ENCODE measurements around the gene SV2A. TPM values are rescaled to one million over a fixed set of nuclear protein-coding genes. Genes with fewer than 3 reads are reported as not detected.

The SV2A gene
- total and polyA plus RNA-seq, 2 donors from 2014 or later, result 2.0 to 4.5 TPM

DNA sequence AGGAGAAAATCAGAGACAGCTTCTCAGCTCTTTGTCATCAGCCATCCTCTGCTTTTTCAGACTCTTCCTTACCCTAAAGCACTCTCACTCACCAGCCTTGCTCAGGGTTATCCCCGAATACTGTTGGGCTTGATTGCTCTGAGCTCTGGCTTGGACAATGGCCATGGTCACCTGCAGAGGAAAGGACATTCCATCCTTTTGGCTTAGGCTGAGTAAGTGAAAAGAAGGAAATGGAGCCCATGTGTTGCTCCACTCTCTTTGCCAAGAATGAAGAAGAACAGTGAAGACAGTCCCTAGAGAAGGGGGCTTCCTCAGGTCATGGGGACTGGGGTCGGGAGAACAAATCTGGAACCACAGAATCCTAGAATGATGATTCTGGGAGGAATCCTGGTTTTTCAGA is 16.7 kb upstream of the SV2A start:
- H3K9me3 ChIP-seq (ENCODE audit: control insufficient read depth in 2 of 3, insufficient read depth in 1 of 3, low read length in 3 of 3), result no peaks in the 10 kb centered on the region
- FAIRE-seq, result no peak
- intact Hi-C loops (cut with DNase I), result no loop called here

DNA sequence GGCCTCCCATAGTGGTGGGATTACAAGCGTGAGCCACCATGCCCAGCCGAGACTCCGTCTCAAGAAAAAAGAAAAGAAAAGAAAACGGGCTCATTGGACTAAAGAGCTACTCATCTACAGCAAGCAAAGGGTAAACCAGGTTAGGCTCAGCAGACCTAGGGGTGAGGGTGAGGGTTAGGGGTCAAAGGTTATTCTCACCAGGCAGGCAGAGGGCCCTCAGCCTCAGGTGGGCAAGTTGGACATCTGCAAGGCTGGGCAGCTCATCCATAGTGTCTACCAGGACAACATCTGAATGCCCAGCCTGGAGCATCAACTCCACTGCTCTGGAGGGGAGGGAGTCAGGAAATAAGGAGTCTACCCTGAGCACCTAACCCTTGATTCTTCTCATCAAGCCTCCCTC is 15.6 kb upstream of the SV2A start:
- no peak overlapping the region for H3K9ac ChIP-seq (ENCODE audit: low read length in 3 of 3)
- peaks cover 0 to 18% (median 14%) of the 10 kb centered on the region in 3 donors for H3K36me3 ChIP-seq (ENCODE audit: control insufficient read depth in 2 of 3, insufficient read depth in 3 of 3, low read length in 3 of 3)
- H3K27me3 ChIP-seq (ENCODE audit: control insufficient read depth, insufficient read depth, low read length), result no peaks in the 10 kb centered on the region
- peak in 1 of 5 donors; percentile 31 for DNase-seq
- H3K4me3 ChIP-seq (ENCODE audit: low read length in 3 of 3), result no peak overlapping the region
- H3K27ac ChIP-seq (ENCODE audit: low read depth in 2 of 2, low read length in 2 of 2), result no peak overlapping the region
- intact Hi-C loops (cut with DNase I), result no loop called here
- peaks cover 5 to 20% (median 11%) of the 10 kb centered on the region in 3 donors for H3K4me1 ChIP-seq (ENCODE audit: control insufficient read depth in 2 of 3, insufficient read depth in 2 of 3, low read depth in 1 of 3, low read length in 3 of 3)
- no peak for FAIRE-seq
- TF ChIP-seq, protein P1, sequence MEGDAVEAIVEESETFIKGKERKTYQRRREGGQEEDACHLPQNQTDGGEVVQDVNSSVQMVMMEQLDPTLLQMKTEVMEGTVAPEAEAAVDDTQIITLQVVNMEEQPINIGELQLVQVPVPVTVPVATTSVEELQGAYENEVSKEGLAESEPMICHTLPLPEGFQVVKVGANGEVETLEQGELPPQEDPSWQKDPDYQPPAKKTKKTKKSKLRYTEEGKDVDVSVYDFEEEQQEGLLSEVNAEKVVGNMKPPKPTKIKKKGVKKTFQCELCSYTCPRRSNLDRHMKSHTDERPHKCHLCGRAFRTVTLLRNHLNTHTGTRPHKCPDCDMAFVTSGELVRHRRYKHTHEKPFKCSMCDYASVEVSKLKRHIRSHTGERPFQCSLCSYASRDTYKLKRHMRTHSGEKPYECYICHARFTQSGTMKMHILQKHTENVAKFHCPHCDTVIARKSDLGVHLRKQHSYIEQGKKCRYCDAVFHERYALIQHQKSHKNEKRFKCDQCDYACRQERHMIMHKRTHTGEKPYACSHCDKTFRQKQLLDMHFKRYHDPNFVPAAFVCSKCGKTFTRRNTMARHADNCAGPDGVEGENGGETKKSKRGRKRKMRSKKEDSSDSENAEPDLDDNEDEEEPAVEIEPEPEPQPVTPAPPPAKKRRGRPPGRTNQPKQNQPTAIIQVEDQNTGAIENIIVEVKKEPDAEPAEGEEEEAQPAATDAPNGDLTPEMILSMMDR (IDR thresholded peaks at IDR 0.05; ENCODE audit: borderline replicate concordance, extremely low read depth, insufficient read depth), result no peak
- H3K9me3 ChIP-seq (ENCODE audit: control insufficient read depth in 2 of 3, insufficient read depth in 1 of 3, low read length in 3 of 3), result no peaks in the 10 kb centered on the region

More for the DNA sequence above, 16.7 kb upstream of the SV2A start:
- Histone ChIP-seq H3K9ac (ENCODE audit: low read length in 3 of 3) (no peak overlapping the region), H3K36me3 (ENCODE audit: control insufficient read depth in 2 of 3, insufficient read depth in 3 of 3, low read length in 3 of 3) (peaks cover 0 to 18% (median 14%) of the 10 kb centered on the region in 3 donors), H3K4me1 (ENCODE audit: control insufficient read depth in 2 of 3, insufficient read depth in 2 of 3, low read depth in 1 of 3, low read length in 3 of 3) (peaks cover 0 to 16% (median 9%) of the 10 kb centered on the region in 3 donors), H3K4me3 (ENCODE audit: low read length in 3 of 3) (no peak overlapping the region), H3K27ac (ENCODE audit: low read depth in 2 of 2, low read length in 2 of 2) (no peak overlapping the region), H3K27me3 (ENCODE audit: control insufficient read depth, insufficient read depth, low read length) (no peaks in the 10 kb centered on the region)
- no peak for DNase-seq
- TF ChIP-seq, protein P1 (IDR thresholded peaks at IDR 0.05; ENCODE audit: borderline replicate concordance, extremely low read depth, insufficient read depth), result no peak

DNA sequence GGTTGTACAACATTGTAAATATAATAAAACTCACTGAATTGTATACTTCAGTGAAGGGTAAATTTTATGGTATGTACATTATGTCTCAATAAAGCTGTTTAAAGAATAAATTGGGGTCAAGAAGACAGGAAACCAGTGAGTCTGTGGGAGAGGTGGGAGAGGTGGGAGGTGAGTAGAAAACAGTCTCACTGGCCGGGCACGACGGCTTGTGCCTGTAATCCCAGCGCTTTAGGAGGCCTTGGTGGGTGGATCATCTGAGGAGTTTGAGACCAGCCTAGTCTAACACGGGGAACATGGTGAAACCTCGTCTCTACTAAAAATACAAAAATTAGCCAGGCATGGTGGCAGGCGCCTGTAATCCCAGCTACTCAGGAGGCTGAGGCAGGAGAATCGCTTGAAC is 14.8 kb upstream of the SV2A start:
- peaks cover 5 to 16% (median 10%) of the 10 kb centered on the region in 3 donors for H3K4me1 ChIP-seq (ENCODE audit: control insufficient read depth in 2 of 3, insufficient read depth in 2 of 3, low read depth in 1 of 3, low read length in 3 of 3)
- no peak for FAIRE-seq
- no peaks in the 10 kb centered on the region for H3K27me3 ChIP-seq (ENCODE audit: control insufficient read depth, insufficient read depth, low read length)
- H3K4me3 ChIP-seq (ENCODE audit: low read length in 3 of 3), result no peak overlapping the region
- TF ChIP-seq, protein P1 (IDR thresholded peaks at IDR 0.05; ENCODE audit: borderline replicate concordance, extremely low read depth, insufficient read depth), result no peak
- H3K27ac ChIP-seq (ENCODE audit: low read depth in 2 of 2, low read length in 2 of 2), result no peak overlapping the region
- H3K9me3 ChIP-seq (ENCODE audit: control insufficient read depth in 2 of 3, insufficient read depth in 1 of 3, low read length in 3 of 3), result no peaks in the 10 kb centered on the region
- intact Hi-C loops (cut with DNase I), result no loop called here
- H3K9ac ChIP-seq (ENCODE audit: low read length in 3 of 3), result no peak overlapping the region
- peaks cover 0 to 18% (median 14%) of the 10 kb centered on the region in 3 donors for H3K36me3 ChIP-seq (ENCODE audit: control insufficient read depth in 2 of 3, insufficient read depth in 3 of 3, low read length in 3 of 3)
- no peak for DNase-seq
